HEK293T (cell line): Measurements from ENCODE around the gene TBC1D10A.

Experiments
- ELF4 ChIP-seq: fragments of 450-650 bp; IDR thresholded peaks from 2 replicates; pipeline ENCODE4 v1.6.1; 2017; ENCODE audit warnings: antibody characterized with exemption
- FOXA1 ChIP-seq: fragments of 450-650 bp; IDR thresholded peaks from 2 replicates; pipeline ENCODE4 v1.6.1; 2016; ENCODE audit warnings: mild to moderate bottlenecking
- PKNOX1 ChIP-seq: fragments of 450-650 bp; IDR thresholded peaks from 2 replicates; pipeline ENCODE4 v1.6.1; 2016
- TARDBP ChIP-seq: fragments of 450-650 bp; IDR thresholded peaks from 2 replicates; pipeline ENCODE4 v1.6.1; 2016
- ZNF384 ChIP-seq: fragments of 450-650 bp; IDR thresholded peaks from 2 replicates; pipeline ENCODE4 v1.6.1; 2016

GRCh38 chr22:30338802-30339201, 12.1 kb upstream of the TBC1D10A start:
- TF ChIP-seq TARDBP (no peak), FOXA1 (no peak), PKNOX1 (no peak), ZNF384 (no peak), ELF4 (no peak)
